Naive B cell (primary cell): ENCODE data around the gene ACOT13. TPM values are rescaled to one million over a fixed set of nuclear protein-coding genes. Genes with fewer than 3 reads are reported as not detected.
A peak's percentile ranks its signal among the peaks of the same experiment; 100 is the strongest.
"Not testable (repeated sequence)": the region's sequence is repeated elsewhere in the genome, so short reads cannot be mapped to it uniquely, and the experiment has no call there.

Experiments used
- ATAC-seq, 2 donors: fragments of 150-1000 bp; cut with Tn5 transposase; 2 replicates each; pipeline ENCODE4 v1.10.0; 2021; ENCODE audit warnings: low read depth in 2 of 2, mild to moderate bottlenecking in 2 of 2, moderate library complexity in 2 of 2
- DNase-seq: peaks from one replicate; pipeline ENCODE4 v3.0.0; 2022
- H3K27ac Mint-ChIP-seq, 6 donors: one replicate each; pipeline ENCODE4 v1.8.0; 2020 to 2022; ENCODE audit warnings: mild to moderate bottlenecking in 6 of 6, mixed read lengths in 6 of 6, moderate library complexity in 5 of 6, inconsistent platforms in 2 of 6
- H3K27me3 Mint-ChIP-seq, 3 donors: one replicate each; pipeline ENCODE4 v1.8.0; 2021 to 2022; ENCODE audit warnings: mixed read lengths in 3 of 3, mild to moderate bottlenecking in 1 of 3
- H3K36me3 Mint-ChIP-seq, 2 donors: one replicate each; pipeline ENCODE4 v1.8.0; 2020 to 2022; ENCODE audit warnings: mixed read lengths in 2 of 2, inconsistent platforms in 1 of 2, mild to moderate bottlenecking in 1 of 2
- H3K4me1 Mint-ChIP-seq, 3 donors: one replicate each; pipeline ENCODE4 v1.8.0; 2020 to 2022; ENCODE audit warnings: mixed read lengths in 3 of 3, inconsistent platforms in 1 of 3, mild to moderate bottlenecking in 1 of 3, moderate library complexity in 1 of 3
- H3K4me3 Mint-ChIP-seq, 8 donors: one replicate each; pipeline ENCODE4 v1.8.0; 2020 to 2022; ENCODE audit warnings: mild to moderate bottlenecking in 8 of 8, mixed read lengths in 8 of 8, moderate library complexity in 8 of 8, inconsistent platforms in 2 of 8
- H3K9me3 Mint-ChIP-seq, 7 donors: one replicate each; pipeline ENCODE4 v1.8.0; 2020 to 2022; ENCODE audit warnings: mixed read lengths in 7 of 7, mild to moderate bottlenecking in 5 of 7, inconsistent platforms in 2 of 7, moderate library complexity in 1 of 7
- polyA plus RNA-seq, 6 donors: library from polyadenylated mRNA; unstranded; fragments of 300-500 nt; fragmentation: Illumina TruSeq; gene quantifications; one replicate each; pipeline ENCODE4 v1.2.3, GENCODE V29; 2021; ENCODE audit warnings: low read depth in 6 of 6

The ACOT13 gene
- polyA plus RNA-seq, 6 donors from 2014 or later, result 4.0 to 10.8 (median 9.1) TPM

- peaks cover 0 to 12% (median 8%) of the 10 kb centered on the region in 7 donors for H3K9me3 Mint-ChIP-seq
- no peaks in the 10 kb centered on the region for H3K27me3 Mint-ChIP-seq
- ATAC-seq (peak; percentile 17 to 24), DNase-seq (no peak)
- H3K27ac Mint-ChIP-seq, result peak overlapping the region; percentile 91 to 99 (median 98)
- peaks cover 37 to 56% (median 40%) of the 10 kb centered on the region in 3 donors for H3K4me1 Mint-ChIP-seq
- peaks cover 12 to 16% of the 10 kb centered on the region in 2 donors for H3K36me3 Mint-ChIP-seq
- H3K4me3 Mint-ChIP-seq, result peak overlapping the region; percentile 94 to 100 (median 98)
Observed at GRCh38 chr6:24666097-24666640, 708 bp upstream of the ACOT13 start.

- Mint-ChIP-seq H3K4me1 (peaks cover 33 to 56% (median 37%) of the 10 kb centered on the region in 3 donors), H3K27ac (peak overlapping the region; percentile 91 to 99 (median 98))
Observed at GRCh38 chr6:24667378-24667803, 514 bp downstream of the ACOT13 start.

GRCh38 chr6:24668066-24668996 lies 1.5 kb downstream of the ACOT13 start:
- Mint-ChIP-seq H3K4me1 (peaks cover 33 to 54% (median 36%) of the 10 kb centered on the region in 3 donors), H3K9me3 (peaks cover 0 to 17% (median 8%) of the 10 kb centered on the region in 7 donors), H3K4me3 (peak overlapping the region in 7 of 8 donors; percentile 16 to 100 (median 98)), H3K27ac (peak overlapping the region in 4 of 6 donors; percentile 15 to 85 (median 48))
- H3K36me3 Mint-ChIP-seq, ATAC-seq, DNase-seq, H3K27me3 Mint-ChIP-seq: not testable (repeated sequence)

More at GRCh38 chr6:24667378-24667803, 514 bp downstream of the ACOT13 start:
- H3K9me3 Mint-ChIP-seq, result peaks cover 0 to 13% (median 8%) of the 10 kb centered on the region in 7 donors
- H3K4me3 Mint-ChIP-seq, result peak overlapping the region; percentile 94 to 100 (median 98)
- ATAC-seq (no peak), DNase-seq (no peak)
- peaks cover 4 to 13% of the 10 kb centered on the region in 2 donors for H3K36me3 Mint-ChIP-seq
- no peaks in the 10 kb centered on the region for H3K27me3 Mint-ChIP-seq

- Mint-ChIP-seq H3K27ac (peak overlapping the region in 3 of 6 donors; percentile 15 to 85 (median 25)), H3K4me1 (peaks cover 30 to 50% (median 33%) of the 10 kb centered on the region in 3 donors), H3K27me3 (no peaks in the 10 kb centered on the region), H3K9me3 (peaks cover 0 to 23% (median 9%) of the 10 kb centered on the region in 7 donors), H3K36me3 (peaks cover 0 to 4% of the 10 kb centered on the region in 2 donors), H3K4me3 (peak overlapping the region in 5 of 8 donors; percentile 6 to 99 (median 67))
- no peak for ATAC-seq
- no peak for DNase-seq
Observed at GRCh38 chr6:24668997-24669361, 2.1 kb downstream of the ACOT13 start.

GRCh38 chr6:24670492-24670891 lies 3.6 kb downstream of the ACOT13 start:
- not testable (repeated sequence) for H3K27me3 Mint-ChIP-seq, ATAC-seq, H3K27ac Mint-ChIP-seq, DNase-seq, H3K36me3 Mint-ChIP-seq
- H3K9me3 Mint-ChIP-seq, result peaks cover 0 to 24% (median 15%) of the 10 kb centered on the region in 7 donors
- peak overlapping the region in 1 of 8 donors; percentile 25 for H3K4me3 Mint-ChIP-seq
- H3K4me1 Mint-ChIP-seq, result peaks cover 19 to 36% (median 22%) of the 10 kb centered on the region in 3 donors

- H3K27me3 Mint-ChIP-seq, H3K36me3 Mint-ChIP-seq, H3K27ac Mint-ChIP-seq, DNase-seq, ATAC-seq: not testable (repeated sequence)
- H3K9me3 Mint-ChIP-seq, result peaks cover 0 to 24% (median 15%) of the 10 kb centered on the region in 7 donors
- H3K4me3 Mint-ChIP-seq, result peak overlapping the region in 1 of 8 donors; percentile 25
- peaks cover 14 to 30% (median 18%) of the 10 kb centered on the region in 3 donors for H3K4me1 Mint-ChIP-seq
Observed at GRCh38 chr6:24671077-24671476, 4.2 kb downstream of the ACOT13 start.

- Mint-ChIP-seq H3K36me3 (no peaks in the 10 kb centered on the region), H3K9me3 (peaks cover 0 to 24% (median 15%) of the 10 kb centered on the region in 7 donors)
Observed at GRCh38 chr6:24672620-24673182, 5.8 kb downstream of the ACOT13 start.

GRCh38 chr6:24673625-24674024 lies 6.7 kb downstream of the ACOT13 start:
- peaks cover 5 to 6% (median 6%) of the 10 kb centered on the region in 3 donors for H3K4me1 Mint-ChIP-seq

More at GRCh38 chr6:24672620-24673182, 5.8 kb downstream of the ACOT13 start:
- no peak overlapping the region for H3K4me3 Mint-ChIP-seq
- H3K27ac Mint-ChIP-seq, result no peak overlapping the region
- no peak for ATAC-seq
- H3K27me3 Mint-ChIP-seq, result no peaks in the 10 kb centered on the region
- H3K4me1 Mint-ChIP-seq, result peaks cover 6 to 14% (median 6%) of the 10 kb centered on the region in 3 donors
- no peak for DNase-seq

GRCh38 chr6:24678792-24679352 lies 12.0 kb downstream of the ACOT13 start:
- H3K9me3 Mint-ChIP-seq, DNase-seq, H3K27ac Mint-ChIP-seq, H3K36me3 Mint-ChIP-seq, H3K27me3 Mint-ChIP-seq, H3K4me1 Mint-ChIP-seq, H3K4me3 Mint-ChIP-seq, ATAC-seq: not testable (repeated sequence)

More at GRCh38 chr6:24673625-24674024, 6.7 kb downstream of the ACOT13 start:
- peaks cover 0 to 24% (median 15%) of the 10 kb centered on the region in 7 donors for H3K9me3 Mint-ChIP-seq
- DNase-seq (no peak), ATAC-seq (no peak)
- no peaks in the 10 kb centered on the region for H3K36me3 Mint-ChIP-seq
- no peaks in the 10 kb centered on the region for H3K27me3 Mint-ChIP-seq
- H3K4me3 Mint-ChIP-seq, result no peak overlapping the region
- peak overlapping the region in 1 of 6 donors; percentile 70 for H3K27ac Mint-ChIP-seq

- Mint-ChIP-seq H3K9me3 (peaks cover 0 to 2% (median 0%) of the 10 kb centered on the region in 7 donors), H3K4me3 (no peak overlapping the region), H3K27ac (no peak overlapping the region), H3K27me3 (no peaks in the 10 kb centered on the region), H3K4me1 (peaks cover 0 to 4% (median 2%) of the 10 kb centered on the region in 3 donors), H3K36me3 (peaks cover 0 to 8% of the 10 kb centered on the region in 2 donors)
- DNase-seq (no peak), ATAC-seq (no peak)
Observed at GRCh38 chr6:24680582-24680981, 13.7 kb downstream of the ACOT13 start.

- peaks cover 0 to 4% (median 2%) of the 10 kb centered on the region in 3 donors for H3K4me1 Mint-ChIP-seq
- DNase-seq, result no peak
- no peak overlapping the region for H3K4me3 Mint-ChIP-seq
- ATAC-seq, result no peak
- H3K36me3 Mint-ChIP-seq, result peaks cover 4 to 14% of the 10 kb centered on the region in 2 donors
- H3K9me3 Mint-ChIP-seq, result peaks cover 0 to 2% (median 0%) of the 10 kb centered on the region in 7 donors
- H3K27me3 Mint-ChIP-seq, result no peaks in the 10 kb centered on the region
- no peak overlapping the region for H3K27ac Mint-ChIP-seq
Observed at GRCh38 chr6:24683297-24684296, 16.7 kb downstream of the ACOT13 start.

- Mint-ChIP-seq H3K4me1 (peaks cover 0 to 3% (median 0%) of the 10 kb centered on the region in 3 donors), H3K9me3 (peaks cover 0 to 2% (median 0%) of the 10 kb centered on the region in 7 donors), H3K36me3 (peaks cover 4 to 12% of the 10 kb centered on the region in 2 donors), H3K27ac (peak overlapping the region in 2 of 6 donors; percentile 59 to 90), H3K4me3 (no peak overlapping the region), H3K27me3 (no peaks in the 10 kb centered on the region)
- no peak for DNase-seq
- ATAC-seq, result no peak
Observed at GRCh38 chr6:24686408-24686807, 19.5 kb downstream of the ACOT13 start.
